ENCODE data around the gene SMYD4. TPM values are rescaled to one million over a fixed set of nuclear protein-coding genes. Genes with fewer than 3 reads are reported as not detected.
A peak's percentile ranks its signal among the peaks of the same experiment; 100 is the strongest.

Gene SMYD4
- total and polyA plus RNA-seq, 2 donors from 2014 or later, result 3.4 to 12.2 TPM

GRCh38 chr17:1762901-1763898 is 66.5 kb downstream of the SMYD4 start:
- Histone ChIP-seq H3K4me3 (ENCODE audit: low read length in 3 of 3) (peak overlapping the region in 1 of 3 donors; percentile 22), H3K9me3 (ENCODE audit: control insufficient read depth in 2 of 3, insufficient read depth in 1 of 3, low read length in 3 of 3) (no peaks in the 10 kb centered on the region), H3K36me3 (ENCODE audit: control insufficient read depth in 2 of 3, insufficient read depth in 3 of 3, low read length in 3 of 3) (no peaks in the 10 kb centered on the region), H3K4me1 (ENCODE audit: control insufficient read depth in 2 of 3, insufficient read depth in 2 of 3, low read depth in 1 of 3, low read length in 3 of 3) (peaks cover 0 to 6% (median 4%) of the 10 kb centered on the region in 3 donors), H3K27ac (ENCODE audit: low read depth in 2 of 2, low read length in 2 of 2) (peak overlapping the region; percentile 36 to 65), H3K9ac (ENCODE audit: low read length in 3 of 3) (no peak overlapping the region), H3K27me3 (ENCODE audit: control insufficient read depth, insufficient read depth, low read length) (no peaks in the 10 kb centered on the region)
- intact Hi-C loops (cut with DNase I), result no loop called here
- TF ChIP-seq, protein P1, sequence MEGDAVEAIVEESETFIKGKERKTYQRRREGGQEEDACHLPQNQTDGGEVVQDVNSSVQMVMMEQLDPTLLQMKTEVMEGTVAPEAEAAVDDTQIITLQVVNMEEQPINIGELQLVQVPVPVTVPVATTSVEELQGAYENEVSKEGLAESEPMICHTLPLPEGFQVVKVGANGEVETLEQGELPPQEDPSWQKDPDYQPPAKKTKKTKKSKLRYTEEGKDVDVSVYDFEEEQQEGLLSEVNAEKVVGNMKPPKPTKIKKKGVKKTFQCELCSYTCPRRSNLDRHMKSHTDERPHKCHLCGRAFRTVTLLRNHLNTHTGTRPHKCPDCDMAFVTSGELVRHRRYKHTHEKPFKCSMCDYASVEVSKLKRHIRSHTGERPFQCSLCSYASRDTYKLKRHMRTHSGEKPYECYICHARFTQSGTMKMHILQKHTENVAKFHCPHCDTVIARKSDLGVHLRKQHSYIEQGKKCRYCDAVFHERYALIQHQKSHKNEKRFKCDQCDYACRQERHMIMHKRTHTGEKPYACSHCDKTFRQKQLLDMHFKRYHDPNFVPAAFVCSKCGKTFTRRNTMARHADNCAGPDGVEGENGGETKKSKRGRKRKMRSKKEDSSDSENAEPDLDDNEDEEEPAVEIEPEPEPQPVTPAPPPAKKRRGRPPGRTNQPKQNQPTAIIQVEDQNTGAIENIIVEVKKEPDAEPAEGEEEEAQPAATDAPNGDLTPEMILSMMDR (IDR thresholded peaks at IDR 0.05; ENCODE audit: borderline replicate concordance, extremely low read depth, insufficient read depth), result no peak
- DNase-seq (peak in 3 of 5 donors; percentile 40 to 68 (median 45)), FAIRE-seq (no peak)

GRCh38 chr17:1762233-1762900 is 67.3 kb downstream of the SMYD4 start:
- Histone ChIP-seq H3K36me3 (ENCODE audit: control insufficient read depth in 2 of 3, insufficient read depth in 3 of 3, low read length in 3 of 3) (no peaks in the 10 kb centered on the region), H3K9ac (ENCODE audit: low read length in 3 of 3) (no peak overlapping the region), H3K9me3 (ENCODE audit: control insufficient read depth in 2 of 3, insufficient read depth in 1 of 3, low read length in 3 of 3) (no peaks in the 10 kb centered on the region), H3K27ac (ENCODE audit: low read depth in 2 of 2, low read length in 2 of 2) (peak overlapping the region in 1 of 2 donors; percentile 65), H3K27me3 (ENCODE audit: control insufficient read depth, insufficient read depth, low read length) (no peaks in the 10 kb centered on the region), H3K4me1 (ENCODE audit: control insufficient read depth in 2 of 3, insufficient read depth in 2 of 3, low read depth in 1 of 3, low read length in 3 of 3) (peaks cover 0 to 6% (median 4%) of the 10 kb centered on the region in 3 donors), H3K4me3 (ENCODE audit: low read length in 3 of 3) (peak overlapping the region in 1 of 3 donors; percentile 35)
- FAIRE-seq, result no peak
- TF ChIP-seq, protein P1 (IDR thresholded peaks at IDR 0.05; ENCODE audit: borderline replicate concordance, extremely low read depth, insufficient read depth), result no peak
- intact Hi-C loops (cut with DNase I), result no loop called here
- DNase-seq, result no peak

- FAIRE-seq (no peak), DNase-seq (no peak)
- Histone ChIP-seq H3K27me3 (ENCODE audit: control insufficient read depth, insufficient read depth, low read length) (no peaks in the 10 kb centered on the region), H3K27ac (ENCODE audit: low read depth in 2 of 2, low read length in 2 of 2) (no peak overlapping the region), H3K9ac (ENCODE audit: low read length in 3 of 3) (no peak overlapping the region), H3K4me3 (ENCODE audit: low read length in 3 of 3) (no peak overlapping the region), H3K4me1 (ENCODE audit: control insufficient read depth in 2 of 3, insufficient read depth in 2 of 3, low read depth in 1 of 3, low read length in 3 of 3) (peaks cover 0 to 13% (median 6%) of the 10 kb centered on the region in 3 donors), H3K36me3 (ENCODE audit: control insufficient read depth in 2 of 3, insufficient read depth in 3 of 3, low read length in 3 of 3) (no peaks in the 10 kb centered on the region), H3K9me3 (ENCODE audit: control insufficient read depth in 2 of 3, insufficient read depth in 1 of 3, low read length in 3 of 3) (no peaks in the 10 kb centered on the region)
- intact Hi-C loops (cut with DNase I), result no loop called here
- TF ChIP-seq, protein P1 (IDR thresholded peaks at IDR 0.05; ENCODE audit: borderline replicate concordance, extremely low read depth, insufficient read depth), result no peak
Measured at GRCh38 chr17:1759529-1759928, 70.2 kb downstream of the SMYD4 start.

Data from kidney (tissue), 14 donors.